GM19193 (cell line): ENCODE measurements around the gene TMEM238L.

Experiments
- POLR2A ChIP-seq: IDR thresholded peaks from 4 replicates; pipeline ENCODE4 v1.6.1; 2011; ENCODE audit not compliant: insufficient read depth, insufficient read length; ENCODE audit errors: extremely low read depth

Gene TMEM238L

DNA sequence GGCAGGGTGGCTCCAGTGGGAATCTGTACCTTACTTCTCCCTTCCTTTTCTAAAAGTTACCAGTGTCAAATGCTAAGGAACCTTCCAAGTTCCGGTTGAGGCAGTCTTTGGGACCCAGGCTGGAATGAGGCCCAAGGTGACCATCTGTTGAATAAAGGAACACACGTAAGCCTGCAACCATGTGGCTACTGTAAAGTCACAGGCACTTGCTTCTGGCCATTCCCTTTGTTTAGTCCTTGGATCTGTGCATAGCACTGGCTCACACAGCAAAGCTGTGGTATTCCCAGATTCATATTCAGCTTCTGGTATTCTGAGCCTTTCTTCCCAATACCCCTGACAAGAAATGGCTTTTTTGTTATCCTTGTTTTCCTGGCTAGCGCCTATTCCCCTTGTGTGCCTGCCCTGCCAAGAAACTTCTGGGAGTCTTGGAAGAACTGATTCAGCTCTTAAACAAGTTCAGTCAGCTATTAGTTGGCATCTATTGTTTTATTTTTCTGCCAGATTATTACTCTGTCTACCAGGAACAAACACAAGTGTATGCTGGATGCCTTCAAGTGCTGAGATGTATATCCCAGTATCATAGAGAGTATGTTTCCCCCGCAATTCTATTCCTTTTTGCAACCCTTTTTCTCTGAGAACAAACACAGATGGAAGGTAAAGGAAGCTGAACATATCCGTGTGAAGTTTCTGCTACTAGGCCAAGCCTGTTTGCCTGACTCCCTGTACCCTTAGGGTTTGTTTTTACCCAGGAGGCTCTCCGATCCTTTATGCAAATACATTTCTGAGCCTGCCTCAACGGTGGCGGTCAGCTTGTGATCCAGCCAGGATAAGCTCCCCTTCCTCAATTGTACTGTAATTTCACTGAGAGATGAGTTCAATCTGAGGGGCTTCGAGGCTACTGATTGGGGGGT lies 13.2 kb downstream of the TMEM238L start:
- no peak for TF ChIP-seq POLR2A

DNA sequence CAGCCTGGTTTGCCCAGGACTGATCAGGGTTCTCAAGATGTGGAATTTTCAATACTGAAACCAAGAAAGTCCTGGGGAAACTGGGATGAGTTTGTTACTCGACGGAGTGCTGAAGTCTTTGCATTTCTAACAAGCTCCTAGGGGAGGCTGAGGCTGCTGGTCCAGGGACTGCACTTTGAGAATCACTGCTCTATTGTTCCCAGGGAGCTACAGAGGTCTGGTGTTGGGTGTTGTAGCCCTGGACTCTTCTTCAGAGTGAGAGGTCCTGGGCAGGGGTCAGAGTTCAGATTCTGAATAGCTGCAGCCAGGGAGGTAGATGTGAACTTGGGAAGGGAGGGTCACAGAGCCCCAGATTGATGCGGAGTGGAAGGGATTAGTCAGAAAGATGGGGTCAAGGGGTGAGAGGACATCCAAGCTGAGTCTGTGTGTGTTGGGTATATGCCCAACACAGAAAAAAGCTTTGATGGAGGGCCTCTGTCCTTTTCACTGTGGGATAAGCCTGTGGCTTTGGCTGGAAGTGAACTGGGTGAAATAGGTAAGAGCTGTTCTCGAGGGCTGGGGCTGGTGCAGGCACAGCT lies 14.1 kb downstream of the TMEM238L start:
- TF ChIP-seq POLR2A = no peak

DNA sequence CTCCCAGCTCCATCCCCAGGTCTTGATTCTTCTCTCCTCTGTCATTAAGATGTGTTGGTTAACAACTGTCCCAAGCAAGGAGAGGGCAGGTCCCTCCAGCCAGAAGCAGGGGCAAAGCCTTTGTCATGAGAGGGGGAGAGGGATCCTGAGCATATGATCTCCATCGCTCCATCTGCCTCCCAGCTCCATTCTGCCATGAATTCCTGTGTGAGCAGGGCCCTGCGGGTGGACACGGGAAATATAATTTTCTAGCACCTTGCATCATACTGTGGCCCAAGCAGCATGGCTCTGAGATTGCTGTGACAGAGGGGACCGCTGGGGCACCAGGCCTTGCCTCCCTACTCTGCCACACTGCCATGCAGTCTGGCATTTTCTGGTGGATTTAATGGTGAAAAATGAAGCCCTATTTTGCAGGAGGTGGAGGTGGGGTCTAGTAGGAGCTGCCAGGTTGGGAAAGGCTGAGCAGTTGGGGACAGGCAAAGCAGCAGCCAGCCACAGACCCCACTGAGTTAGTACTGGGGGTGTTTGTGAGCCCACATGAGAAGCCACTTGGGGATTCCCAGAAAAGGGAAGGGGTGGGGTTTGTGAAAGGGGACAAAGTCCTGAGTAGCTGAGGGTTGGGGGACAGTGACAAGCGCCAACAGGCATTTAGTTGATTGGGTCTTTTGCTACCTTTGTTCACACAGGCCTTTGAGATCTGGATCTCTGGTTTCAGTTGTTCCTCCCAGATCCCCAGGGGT lies 16.4 kb downstream of the TMEM238L start:
- TF ChIP-seq POLR2A = no peak

DNA sequence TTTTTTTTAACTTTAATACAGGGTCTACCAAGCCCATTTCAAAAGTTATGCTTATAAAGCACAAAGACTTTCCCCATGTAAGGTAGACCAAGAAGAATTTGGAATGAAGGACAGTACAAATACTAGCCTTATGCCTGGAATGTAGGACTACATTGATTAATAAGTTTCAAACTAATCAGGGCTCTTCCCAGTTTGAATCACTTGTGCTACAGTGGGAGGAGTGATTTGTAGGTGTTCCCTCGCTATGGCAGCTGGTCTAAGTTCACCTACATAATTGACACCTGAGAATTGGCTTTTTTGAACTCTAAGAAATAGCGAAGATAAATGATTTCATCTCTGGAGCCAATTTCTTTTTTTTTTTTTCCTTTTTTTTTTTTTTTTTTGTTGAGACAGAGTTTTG lies 18.6 kb downstream of the TMEM238L start:
- TF ChIP-seq POLR2A = no peak

DNA sequence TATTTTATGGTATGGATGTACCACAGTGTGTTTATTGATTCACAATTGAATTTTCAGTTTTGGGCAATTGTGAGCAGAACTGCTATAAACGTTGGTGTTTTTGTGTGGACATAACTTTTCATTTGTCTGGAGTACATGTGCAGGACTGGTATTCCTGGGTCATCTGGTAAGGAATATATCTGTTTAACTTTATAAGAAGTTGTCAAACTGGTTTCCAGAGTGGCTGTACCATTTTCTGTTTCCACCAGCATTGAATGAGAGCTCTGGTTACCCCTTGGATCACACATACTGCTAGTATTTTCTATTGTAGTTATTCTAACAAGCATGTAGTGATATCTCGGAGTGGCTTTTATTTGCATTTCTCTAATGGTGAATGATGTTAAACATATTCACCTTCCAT lies 24.3 kb downstream of the TMEM238L start:
- TF ChIP-seq POLR2A = no peak

DNA sequence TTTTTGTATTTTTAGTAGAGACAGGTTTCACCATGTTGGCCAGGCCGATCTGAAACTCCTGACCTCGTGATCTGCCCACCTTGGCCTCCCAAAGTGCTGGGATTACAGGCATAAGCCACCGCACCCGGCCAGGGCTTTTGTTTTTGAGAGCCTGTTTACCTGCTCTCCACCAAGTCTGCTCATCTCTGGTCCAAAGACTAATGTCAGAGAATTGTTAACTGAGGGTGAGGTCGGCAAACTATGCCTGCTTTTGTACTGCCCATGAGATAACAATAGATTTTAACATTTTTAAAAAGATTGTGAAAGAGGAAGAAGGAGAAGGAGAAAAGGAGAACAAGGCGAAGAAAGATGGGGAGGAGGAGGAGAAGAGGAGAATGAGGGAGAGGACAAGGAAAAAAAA lies 26.0 kb downstream of the TMEM238L start:
- no peak for TF ChIP-seq POLR2A

DNA sequence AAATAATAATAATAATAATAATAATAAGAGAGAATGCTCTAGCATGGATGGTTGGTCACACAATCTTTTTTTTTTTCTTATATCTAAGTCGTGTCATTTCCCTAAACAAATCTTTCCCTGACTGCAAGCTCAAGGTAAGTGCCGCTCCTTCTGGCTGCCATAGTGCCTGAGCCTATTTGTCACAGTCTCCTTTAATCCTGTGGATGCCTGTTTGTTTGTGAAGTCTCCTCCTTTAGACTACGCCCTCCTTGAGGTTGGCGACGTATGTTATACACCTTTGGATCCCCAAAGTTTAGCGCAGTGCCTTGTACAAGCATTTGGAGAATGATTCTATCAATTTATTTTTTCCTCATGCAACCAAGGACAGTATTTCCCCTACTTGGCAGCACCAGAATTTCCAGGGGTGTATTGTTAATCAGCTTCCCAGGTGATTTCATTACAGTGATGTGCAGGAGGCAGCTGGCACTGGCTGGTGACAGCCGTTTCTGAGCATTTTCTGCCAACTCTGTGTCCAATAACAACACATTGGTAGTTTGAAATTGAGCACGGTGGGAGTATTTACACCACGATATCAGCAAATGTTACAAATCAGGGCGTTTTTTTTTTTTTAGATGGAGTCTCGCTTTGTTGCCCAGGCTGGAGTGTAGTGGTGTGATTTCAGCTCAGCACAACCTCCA lies 26.6 kb downstream of the TMEM238L start:
- TF ChIP-seq POLR2A = no peak

DNA sequence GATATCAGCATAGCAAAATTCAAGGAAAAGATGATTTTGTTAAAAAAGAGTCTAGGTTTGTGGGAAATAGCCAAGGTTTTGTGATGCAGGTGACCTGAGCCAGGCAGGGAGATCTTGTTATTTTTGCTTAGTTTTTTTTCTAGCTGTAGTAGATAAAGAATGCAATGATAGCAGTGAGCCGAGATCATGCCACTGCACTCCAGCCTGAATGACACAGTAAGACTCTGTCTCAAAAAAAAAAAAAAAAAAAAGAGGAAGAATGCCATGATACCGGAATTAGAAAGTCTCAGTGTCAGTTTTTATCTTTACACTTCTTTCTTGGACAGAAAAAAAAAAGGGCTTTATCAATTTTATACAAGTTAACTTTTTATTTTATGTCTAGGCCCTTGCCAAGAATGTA lies 27.5 kb downstream of the TMEM238L start:
- no peak for TF ChIP-seq POLR2A

DNA sequence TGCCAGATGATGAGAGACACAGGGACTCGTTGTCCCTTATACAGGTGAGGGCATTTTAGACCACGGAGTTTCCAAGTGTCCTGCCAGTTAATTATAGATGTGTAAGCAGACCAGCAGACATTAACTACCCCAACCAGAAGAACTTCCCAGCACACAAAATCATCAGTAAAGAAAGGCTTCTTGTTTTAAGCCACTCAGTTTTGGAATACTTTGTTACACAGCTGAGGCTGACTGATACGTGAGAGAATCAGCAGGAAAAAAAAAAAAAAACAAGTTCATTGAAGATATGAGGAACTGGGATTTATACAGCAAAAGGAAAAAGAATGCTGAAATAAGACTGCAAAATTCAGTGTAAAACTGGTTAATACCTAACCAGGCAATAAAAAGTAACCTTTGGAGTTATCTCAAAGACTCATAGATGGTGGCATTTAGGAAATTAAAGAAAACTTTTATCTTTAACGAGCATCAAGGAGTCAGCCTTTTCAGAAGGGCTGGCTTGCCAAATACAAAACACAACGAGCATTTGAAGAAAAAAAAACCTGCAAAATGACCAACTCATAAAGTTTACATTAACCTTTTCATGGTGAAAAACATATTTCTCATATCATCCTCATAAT lies 28.1 kb downstream of the TMEM238L start:
- TF ChIP-seq POLR2A = no peak

DNA sequence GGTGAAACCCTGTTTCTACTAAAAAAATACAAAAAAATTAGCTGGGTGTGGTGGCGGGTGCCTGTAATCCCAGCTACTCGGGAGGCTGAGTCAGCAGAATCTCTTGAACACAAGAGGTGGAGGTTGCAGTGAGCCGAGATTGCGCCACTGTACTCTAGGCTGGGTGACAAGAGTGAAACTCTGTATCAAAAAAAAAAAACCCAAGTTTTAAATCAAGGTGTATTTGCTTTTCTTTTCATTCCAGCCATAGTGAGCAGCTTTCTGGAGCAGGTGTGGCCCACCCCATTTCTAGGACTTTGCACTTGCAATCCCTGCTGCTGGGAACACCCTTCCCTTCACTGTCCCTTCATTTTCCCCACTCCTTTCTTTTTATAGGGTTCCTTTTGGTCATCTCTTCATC lies 28.8 kb downstream of the TMEM238L start:
- no peak for TF ChIP-seq POLR2A

DNA sequence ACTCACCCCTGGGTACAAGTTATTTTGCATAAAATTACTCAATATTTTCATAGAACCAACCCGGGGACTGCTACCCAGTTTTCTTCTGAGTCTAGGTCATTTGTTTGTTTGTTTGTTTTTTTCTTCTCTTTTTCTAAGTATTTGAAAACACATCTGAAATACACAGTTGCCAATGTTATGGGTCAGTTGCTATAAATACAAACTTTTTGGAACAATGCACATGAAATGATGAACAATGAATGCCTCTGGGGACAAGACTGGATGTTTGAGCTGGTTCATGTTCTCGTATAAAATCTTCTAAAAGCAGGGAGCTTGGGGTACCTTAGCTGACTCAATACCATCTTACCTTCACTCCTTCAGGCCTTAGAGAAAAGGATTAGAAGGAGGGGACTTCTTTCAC lies 30.5 kb downstream of the TMEM238L start:
- TF ChIP-seq POLR2A = no peak

DNA sequence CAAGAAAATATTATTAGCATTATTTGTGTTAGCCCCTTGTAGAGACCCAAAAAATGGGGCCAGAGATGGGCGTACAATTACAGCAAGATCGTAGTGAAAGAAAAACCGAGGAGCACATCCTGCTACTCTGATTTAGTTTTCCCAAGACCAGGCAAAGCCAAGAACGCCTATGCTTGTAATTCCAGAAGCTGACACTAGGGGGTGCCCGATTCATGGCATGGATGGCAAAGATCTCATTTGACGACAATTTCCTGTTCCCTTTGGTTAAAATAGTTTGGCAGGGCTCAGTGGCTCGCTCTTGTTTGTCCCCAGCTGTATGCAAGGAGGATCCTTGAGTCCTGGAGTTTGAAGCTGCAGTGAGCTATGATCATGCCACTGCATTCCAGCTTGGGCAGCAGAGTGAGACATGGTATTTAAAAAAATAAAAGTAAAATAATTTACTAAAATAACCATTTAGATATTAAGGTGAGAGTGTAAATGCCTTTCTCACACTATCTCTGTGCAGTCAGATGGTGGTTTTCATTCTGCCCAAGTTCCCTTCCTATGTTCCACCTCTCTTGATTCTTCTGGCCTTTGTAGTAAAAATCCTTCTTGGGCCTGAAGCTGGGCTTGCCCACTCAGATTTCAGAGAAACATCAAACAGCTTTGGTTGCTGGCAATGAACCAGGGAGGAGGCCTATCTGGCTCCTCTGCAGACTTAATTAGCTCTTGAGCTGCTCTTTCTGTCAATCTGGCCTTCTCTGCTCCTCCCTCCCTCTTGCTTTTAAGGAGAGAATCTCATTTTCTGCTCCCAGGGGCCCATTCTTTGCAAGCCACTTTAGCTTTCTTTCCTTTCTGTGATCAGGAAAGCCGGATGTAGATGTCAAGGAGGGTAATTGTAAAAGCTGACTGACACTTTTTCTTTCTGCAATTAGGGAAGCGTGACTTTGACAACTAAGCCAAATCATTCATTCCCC lies 31.2 kb downstream of the TMEM238L start:
- TF ChIP-seq POLR2A = no peak

DNA sequence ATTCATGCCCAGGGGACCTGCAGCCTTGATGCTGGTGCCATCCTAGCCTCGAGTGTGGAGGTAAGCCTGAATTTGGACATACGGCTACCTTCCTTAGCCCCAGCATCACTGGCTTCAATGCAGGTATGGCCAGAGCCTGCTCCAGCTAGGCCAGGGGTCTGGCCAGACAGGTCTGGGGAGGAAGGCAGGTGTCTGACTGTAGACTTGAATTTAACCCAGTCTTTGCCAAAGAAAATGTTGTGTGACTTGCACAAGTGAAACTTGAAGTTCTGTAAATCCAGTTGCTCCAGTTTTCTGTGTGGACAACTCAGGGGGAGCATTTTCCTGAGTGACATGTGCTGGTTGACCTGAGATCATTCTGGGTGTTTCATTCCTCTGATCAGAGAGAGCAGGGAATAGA lies 32.8 kb downstream of the TMEM238L start:
- no peak for TF ChIP-seq POLR2A

DNA sequence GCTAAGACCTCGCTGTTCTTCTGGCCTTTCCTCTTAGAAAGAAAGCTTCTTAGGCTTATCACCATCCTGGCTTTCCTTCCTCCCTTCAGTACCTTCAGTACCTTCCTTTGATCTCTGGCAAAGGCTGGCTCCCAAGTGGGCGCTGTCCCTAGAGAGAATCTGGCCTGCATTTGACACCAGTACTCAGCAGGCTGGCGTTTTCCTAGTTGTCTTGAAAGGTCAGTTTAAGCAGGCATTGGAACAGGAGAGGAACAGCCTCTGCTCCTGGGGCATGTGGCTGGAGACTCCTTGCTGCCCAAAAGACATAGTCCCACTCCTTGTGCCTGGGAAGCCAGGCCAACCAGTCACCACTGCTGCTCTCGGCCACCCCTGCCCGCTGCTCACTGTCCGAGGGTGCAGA lies 34.1 kb downstream of the TMEM238L start:
- TF ChIP-seq POLR2A = no peak
